H9 (cell line): Measurements from ENCODE around the gene TMPRSS15. TPM values are rescaled to one million over a fixed set of nuclear protein-coding genes. Genes with fewer than 3 reads are reported as not detected.

Experiments used
- DNase-seq: peaks from one replicate; pipeline ENCODE4 v3.0.0-alpha.2; 2017
- H2AFZ ChIP-seq: one replicate; pipeline ENCODE4 v1.6.1; 2013; ENCODE audit warnings: mild to moderate bottlenecking, low read length, control low read depth, moderate library complexity
- H2AK5ac ChIP-seq: 2 replicates; pipeline ENCODE4 v1.6.1; 2013; ENCODE audit warnings: low read length, control low read depth, mixed read lengths; ENCODE audit not compliant: insufficient read length
- H2BK120ac ChIP-seq: one replicate; pipeline ENCODE4 v1.6.1; 2013; ENCODE audit warnings: low read depth, mild to moderate bottlenecking, low read length, control low read depth, inconsistent platforms; ENCODE audit not compliant: poor library complexity, severe bottlenecking
- H2BK12ac ChIP-seq: 2 replicates; pipeline ENCODE4 v1.6.1; 2013; ENCODE audit warnings: low read length, control low read depth, mixed read lengths, low read depth; ENCODE audit not compliant: insufficient read length
- H2BK15ac ChIP-seq: 2 replicates; pipeline ENCODE4 v1.6.1; 2013; ENCODE audit warnings: low read depth, low read length, control low read depth
- H2BK20ac ChIP-seq: one replicate; pipeline ENCODE4 v1.6.1; 2013; ENCODE audit warnings: low read depth, mild to moderate bottlenecking, low read length, control low read depth, inconsistent platforms; ENCODE audit not compliant: poor library complexity, severe bottlenecking
- H2BK5ac ChIP-seq: 2 replicates; pipeline ENCODE4 v1.6.1; 2013; ENCODE audit warnings: low read length, control low read depth, mixed read lengths; ENCODE audit not compliant: insufficient read length
- H3K14ac ChIP-seq: 2 replicates; pipeline ENCODE4 v1.6.1; 2013; ENCODE audit warnings: low read length, control low read depth; ENCODE audit not compliant: insufficient read depth
- H3K18ac ChIP-seq: 2 replicates; pipeline ENCODE4 v1.6.1; 2013; ENCODE audit warnings: low read depth, mild to moderate bottlenecking, mixed read lengths, low read length, control low read depth; ENCODE audit not compliant: insufficient read length
- H3K23ac ChIP-seq: 2 replicates; pipeline ENCODE4 v1.6.1; 2013; ENCODE audit warnings: low read length, control low read depth, mixed read lengths, low read depth; ENCODE audit not compliant: insufficient read length
- H3K23me2 ChIP-seq: 2 replicates; pipeline ENCODE4 v1.6.1; 2013; ENCODE audit warnings: low read depth, mild to moderate bottlenecking, mixed read lengths, low read length, control low read depth; ENCODE audit not compliant: insufficient read length, poor library complexity, severe bottlenecking
- H3K27ac ChIP-seq: 2 replicates; pipeline ENCODE4 v1.5.1; 2013; ENCODE audit warnings: low read length, control low read depth, mixed read lengths, low read depth; ENCODE audit not compliant: insufficient read length
- H3K27me3 ChIP-seq: 2 replicates; pipeline ENCODE4 v1.6.1; 2013; ENCODE audit warnings: low read length, control low read depth, inconsistent platforms; ENCODE audit not compliant: insufficient read depth
- H3K4ac ChIP-seq: 2 replicates; pipeline ENCODE4 v1.6.1; 2013; ENCODE audit warnings: low read depth, mild to moderate bottlenecking, control low read depth, inconsistent platforms, low read length, moderate library complexity
- H3K4me1 ChIP-seq: 2 replicates; pipeline ENCODE4 v1.6.1; 2013; ENCODE audit warnings: low read length, control low read depth, inconsistent platforms; ENCODE audit not compliant: insufficient read depth
- H3K4me2 ChIP-seq: 2 replicates; pipeline ENCODE4 v1.6.1; 2013; ENCODE audit warnings: low read length, control low read depth, mixed read lengths; ENCODE audit not compliant: insufficient read length, insufficient read depth
- H3K56ac ChIP-seq: 2 replicates; pipeline ENCODE4 v1.6.1; 2013; ENCODE audit warnings: low read depth, mild to moderate bottlenecking, mixed read lengths, low read length, control low read depth; ENCODE audit not compliant: insufficient read length
- H3K79me1 ChIP-seq: 2 replicates; pipeline ENCODE4 v1.6.1; 2013; ENCODE audit warnings: low read depth, mild to moderate bottlenecking, moderate library complexity, low read length, control low read depth, inconsistent platforms; ENCODE audit not compliant: insufficient read depth, poor library complexity, severe bottlenecking
- H3K79me2 ChIP-seq: 2 replicates; pipeline ENCODE4 v1.6.1; 2013; ENCODE audit warnings: low read length, control low read depth, inconsistent platforms; ENCODE audit not compliant: insufficient read depth
- H3K9ac ChIP-seq: 2 replicates; pipeline ENCODE4 v1.6.1; 2013; ENCODE audit warnings: low read length, control low read depth, mixed read lengths; ENCODE audit not compliant: insufficient read length; ENCODE audit errors: extremely low read depth
- H3K9me3 ChIP-seq: one replicate; pipeline ENCODE4 v1.6.1; 2013; ENCODE audit warnings: low read depth, low read length, inconsistent platforms; ENCODE audit not compliant: control insufficient read depth
- H3T11ph ChIP-seq: one replicate; pipeline ENCODE4 v1.6.1; 2013; ENCODE audit warnings: mild to moderate bottlenecking, low read length, control low read depth, inconsistent platforms
- H4K20me1 ChIP-seq: one replicate; pipeline ENCODE4 v1.6.1; 2013; ENCODE audit not compliant: control insufficient read depth, insufficient read length, insufficient read depth
- H4K5ac ChIP-seq: 2 replicates; pipeline ENCODE4 v1.6.1; 2013; ENCODE audit warnings: low read depth, mild to moderate bottlenecking, mixed read lengths, low read length, control low read depth; ENCODE audit not compliant: insufficient read length
- H4K8ac ChIP-seq: replicated peaks from 2 replicates; pipeline ENCODE4 v1.6.1; 2013; ENCODE audit warnings: low read length, control low read depth, mixed read lengths, low read depth; ENCODE audit not compliant: insufficient read length
- H4K91ac ChIP-seq: 2 replicates; pipeline ENCODE4 v1.6.1; 2013; ENCODE audit warnings: low read depth, mild to moderate bottlenecking, moderate library complexity, mixed read lengths, low read length, control low read depth; ENCODE audit not compliant: insufficient read length
- H3K27ac Mint-ChIP-seq, 3 experiments: 2 replicates in 2 of 3; 3 replicates in 1 of 3; pipeline ENCODE4 v1.8.0; 2020 to 2021; ENCODE audit warnings: mixed read lengths in 3 of 3, mild to moderate bottlenecking in 1 of 3, moderate library complexity in 1 of 3
- H3K27me3 Mint-ChIP-seq: 2 replicates; pipeline ENCODE4 v1.8.0; 2021; ENCODE audit warnings: low read depth, mild to moderate bottlenecking, moderate library complexity, mixed read lengths
- H3K36me3 Mint-ChIP-seq, 3 experiments: 2 replicates in 2 of 3; 3 replicates in 1 of 3; pipeline ENCODE4 v1.8.0; 2020 to 2021; ENCODE audit warnings: low read depth in 3 of 3, mixed read lengths in 3 of 3; ENCODE audit not compliant: insufficient read depth in 1 of 3
- H3K4me1 Mint-ChIP-seq, 2 experiments: 2 replicates each; pipeline ENCODE4 v1.8.0; 2020; ENCODE audit warnings: mixed read lengths in 2 of 2
- H3K4me3 Mint-ChIP-seq, 2 experiments: 2 replicates in 1 of 2; 3 replicates in 1 of 2; pipeline ENCODE4 v1.8.0; 2020 to 2021; ENCODE audit warnings: mild to moderate bottlenecking in 2 of 2, mixed read lengths in 2 of 2, moderate library complexity in 1 of 2
- H3K9me3 Mint-ChIP-seq, 2 experiments: 2 replicates in 1 of 2; 3 replicates in 1 of 2; pipeline ENCODE4 v1.8.0; 2020; ENCODE audit warnings: mild to moderate bottlenecking in 2 of 2, mixed read lengths in 2 of 2, moderate library complexity in 1 of 2
- WGBS: extraction: QIAGEN DNeasy Blood & Tissue Kit; methylation state at CpG from one replicate; pipeline ENCODE4 v1.1.7; 2013; ENCODE audit warnings: missing lambda C conversion rate, low lambda C conversion rate, mixed read lengths; ENCODE audit not compliant: insufficient read length; ENCODE audit errors: extremely low coverage; 5-methylcytosine and 5-hydroxymethylcytosine counted together
- total RNA-seq: library from RNA; stranded (reverse); gene quantifications from 2 replicates; pipeline ENCODE4 v1.2.1, GENCODE V29; 2021
- TF ChIP-seq, protein P1 (sequence below): fragments of 200-600 bp; sonication (generic); conservative IDR thresholded peaks from 3 replicates; pipeline ENCODE4 v1.8.0; 2021; ENCODE audit warnings: antibody characterized with exemption, mild to moderate bottlenecking

The TMPRSS15 gene
- total RNA-seq, 1 experiment from 2014 or later = not detected

DNA sequence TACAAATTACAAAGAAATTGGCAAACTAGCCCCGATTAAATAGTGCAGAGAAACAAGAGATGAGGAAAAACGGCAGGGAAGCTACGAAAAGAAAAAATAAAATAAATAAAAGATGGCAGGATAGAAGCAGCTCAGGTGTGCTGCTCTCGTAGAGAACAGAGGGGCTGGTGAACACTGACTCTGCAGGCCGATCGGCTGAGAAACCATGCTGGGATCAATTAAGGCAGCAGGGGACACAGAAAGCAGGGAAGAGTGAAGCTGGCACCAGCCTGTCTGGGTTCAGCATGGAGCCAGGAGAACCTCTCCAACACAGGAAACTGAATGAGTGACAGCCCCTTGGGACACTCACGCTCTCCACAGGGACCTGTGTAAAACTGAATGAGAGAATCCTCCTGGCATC lies 39.5 kb upstream of the TMPRSS15 start:
- no peak overlapping the region for H2BK20ac ChIP-seq
- H2AK5ac ChIP-seq = no peak overlapping the region
- H3K9me3 ChIP-seq = no peaks in the 10 kb centered on the region
- H3K27me3 ChIP-seq = no peaks in the 10 kb centered on the region
- no peak overlapping the region for H2BK15ac ChIP-seq
- no peaks in the 10 kb centered on the region for H3K27me3 Mint-ChIP-seq
- DNase-seq = no peak
- H3K36me3 Mint-ChIP-seq = peaks cover 0 to 4% (median 0%) of the 10 kb centered on the region in 3 experiments; a peak in 3 of 7 replicates
- H3K9me3 Mint-ChIP-seq = peaks cover 6 to 7% of the 10 kb centered on the region in 2 experiments
- no peak overlapping the region for H3K27ac ChIP-seq
- no peak overlapping the region for H2AFZ ChIP-seq
- H3K4me1 ChIP-seq = no peaks in the 10 kb centered on the region
- H2BK12ac ChIP-seq = no peak overlapping the region
- H4K20me1 ChIP-seq = no peaks in the 10 kb centered on the region
- no peak overlapping the region for H3K18ac ChIP-seq
- H3K56ac ChIP-seq = no peak overlapping the region
- H3K14ac ChIP-seq = no peak overlapping the region
- no peak overlapping the region for H3K9ac ChIP-seq
- H3K27ac Mint-ChIP-seq = no peak overlapping the region; a peak in 1 of 7 replicates
- H3K23me2 ChIP-seq = no peaks in the 10 kb centered on the region
- no peak overlapping the region for H3K4me2 ChIP-seq
- H3K4me3 Mint-ChIP-seq = no peak overlapping the region
- no peak overlapping the region for H4K91ac ChIP-seq
- TF ChIP-seq, protein P1, sequence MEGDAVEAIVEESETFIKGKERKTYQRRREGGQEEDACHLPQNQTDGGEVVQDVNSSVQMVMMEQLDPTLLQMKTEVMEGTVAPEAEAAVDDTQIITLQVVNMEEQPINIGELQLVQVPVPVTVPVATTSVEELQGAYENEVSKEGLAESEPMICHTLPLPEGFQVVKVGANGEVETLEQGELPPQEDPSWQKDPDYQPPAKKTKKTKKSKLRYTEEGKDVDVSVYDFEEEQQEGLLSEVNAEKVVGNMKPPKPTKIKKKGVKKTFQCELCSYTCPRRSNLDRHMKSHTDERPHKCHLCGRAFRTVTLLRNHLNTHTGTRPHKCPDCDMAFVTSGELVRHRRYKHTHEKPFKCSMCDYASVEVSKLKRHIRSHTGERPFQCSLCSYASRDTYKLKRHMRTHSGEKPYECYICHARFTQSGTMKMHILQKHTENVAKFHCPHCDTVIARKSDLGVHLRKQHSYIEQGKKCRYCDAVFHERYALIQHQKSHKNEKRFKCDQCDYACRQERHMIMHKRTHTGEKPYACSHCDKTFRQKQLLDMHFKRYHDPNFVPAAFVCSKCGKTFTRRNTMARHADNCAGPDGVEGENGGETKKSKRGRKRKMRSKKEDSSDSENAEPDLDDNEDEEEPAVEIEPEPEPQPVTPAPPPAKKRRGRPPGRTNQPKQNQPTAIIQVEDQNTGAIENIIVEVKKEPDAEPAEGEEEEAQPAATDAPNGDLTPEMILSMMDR = no peak
- no peaks in the 10 kb centered on the region for H3K79me2 ChIP-seq
- H3T11ph ChIP-seq = no peak overlapping the region
- no peak overlapping the region for H3K4ac ChIP-seq
- H2BK120ac ChIP-seq = no peak overlapping the region
- no peak overlapping the region for H4K5ac ChIP-seq
- no CpG with 5 or more reads among the region's 7 CpGs for WGBS
- no peak overlapping the region for H2BK5ac ChIP-seq
- H3K79me1 ChIP-seq = no peaks in the 10 kb centered on the region
- H4K8ac ChIP-seq = no peak overlapping the region
- no peak overlapping the region for H3K23ac ChIP-seq
- peaks cover 5 to 6% of the 10 kb centered on the region in 2 experiments for H3K4me1 Mint-ChIP-seq
